Measurements from ENCODE around the gene NFATC2.

Gene NFATC2

DNA sequence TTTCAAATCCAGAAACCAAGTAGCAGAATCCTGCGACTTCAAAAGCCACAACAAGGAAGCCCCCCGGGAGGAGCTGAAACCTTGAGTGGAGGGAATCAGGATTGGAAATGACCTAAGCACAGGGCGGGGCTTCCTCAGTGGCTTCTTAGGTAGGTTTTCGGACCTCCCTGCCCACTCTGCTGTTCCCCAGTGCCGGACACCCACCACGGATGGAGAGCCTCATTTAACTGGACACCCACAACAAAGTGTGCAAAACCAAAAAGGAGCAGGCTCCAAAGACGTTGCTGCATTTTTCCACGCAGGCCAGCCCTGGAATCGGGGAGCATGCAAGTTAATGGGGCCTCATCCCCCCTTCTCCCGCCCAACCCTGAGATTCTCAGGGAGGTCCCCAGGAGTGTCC is 144.4 kb downstream of the NFATC2 start:
- Histone ChIP-seq H3K4me3 (ENCODE audit: low read depth, low read length) (no peak overlapping the region), H3K27me3 (replicated peaks) (no peaks in the 10 kb centered on the region), H3K27ac (no peak overlapping the region), H3K36me3 (replicated peaks) (peaks cover 3% of the 10 kb centered on the region)
- in situ Hi-C loops (cut with HindIII; ENCODE audit: low pct_ligation_motif_present, low sequenced_read_pairs): no loop called here
- no peak for DNase-seq
- TF ChIP-seq, protein P1, sequence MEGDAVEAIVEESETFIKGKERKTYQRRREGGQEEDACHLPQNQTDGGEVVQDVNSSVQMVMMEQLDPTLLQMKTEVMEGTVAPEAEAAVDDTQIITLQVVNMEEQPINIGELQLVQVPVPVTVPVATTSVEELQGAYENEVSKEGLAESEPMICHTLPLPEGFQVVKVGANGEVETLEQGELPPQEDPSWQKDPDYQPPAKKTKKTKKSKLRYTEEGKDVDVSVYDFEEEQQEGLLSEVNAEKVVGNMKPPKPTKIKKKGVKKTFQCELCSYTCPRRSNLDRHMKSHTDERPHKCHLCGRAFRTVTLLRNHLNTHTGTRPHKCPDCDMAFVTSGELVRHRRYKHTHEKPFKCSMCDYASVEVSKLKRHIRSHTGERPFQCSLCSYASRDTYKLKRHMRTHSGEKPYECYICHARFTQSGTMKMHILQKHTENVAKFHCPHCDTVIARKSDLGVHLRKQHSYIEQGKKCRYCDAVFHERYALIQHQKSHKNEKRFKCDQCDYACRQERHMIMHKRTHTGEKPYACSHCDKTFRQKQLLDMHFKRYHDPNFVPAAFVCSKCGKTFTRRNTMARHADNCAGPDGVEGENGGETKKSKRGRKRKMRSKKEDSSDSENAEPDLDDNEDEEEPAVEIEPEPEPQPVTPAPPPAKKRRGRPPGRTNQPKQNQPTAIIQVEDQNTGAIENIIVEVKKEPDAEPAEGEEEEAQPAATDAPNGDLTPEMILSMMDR (IDR thresholded peaks at IDR 0.05; ENCODE audit: low read depth, low read length, missing control alignments): no peak

GRCh38 chr20:51397137-51397536 is 145.4 kb downstream of the NFATC2 start:
- H3K36me3 ChIP-seq (replicated peaks): peaks cover 9% of the 10 kb centered on the region
- TF ChIP-seq, protein P1 (IDR thresholded peaks at IDR 0.05; ENCODE audit: low read depth, low read length, missing control alignments): no peak
- H3K27me3 ChIP-seq (replicated peaks): no peaks in the 10 kb centered on the region
- no peak overlapping the region for H3K27ac ChIP-seq
- DNase-seq: no peak
- no peak overlapping the region for H3K4me3 ChIP-seq (ENCODE audit: low read depth, low read length)
- in situ Hi-C loops (cut with HindIII; ENCODE audit: low pct_ligation_motif_present, low sequenced_read_pairs): no loop called here

DNA sequence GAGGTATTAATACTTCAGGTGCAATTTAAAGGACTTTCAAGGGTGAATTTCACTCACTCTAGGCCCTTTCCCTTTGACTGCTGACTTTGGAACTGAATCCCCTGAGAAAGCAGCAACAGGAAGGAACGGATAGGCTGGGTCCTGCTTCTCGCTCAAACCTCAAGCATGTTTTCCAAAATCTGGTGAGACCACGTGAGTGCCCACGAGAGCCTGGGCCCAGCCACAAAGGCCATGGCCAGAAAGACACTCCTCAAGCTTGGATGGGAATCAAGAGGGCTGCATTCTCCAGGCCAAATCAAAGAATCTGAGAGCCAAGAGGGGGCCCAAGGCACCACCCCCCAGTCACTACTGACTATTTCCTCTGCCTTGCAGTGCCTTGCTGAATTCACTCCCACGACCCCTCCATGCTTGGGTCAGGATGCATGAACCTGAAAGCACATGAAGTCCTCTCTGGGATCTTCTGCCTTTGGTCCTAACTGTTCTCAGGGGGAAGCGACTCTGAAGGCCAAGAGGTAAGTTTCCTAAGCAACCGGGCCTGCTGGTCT is 146.1 kb downstream of the NFATC2 start:
- Histone ChIP-seq H3K4me3 (ENCODE audit: low read depth, low read length) (no peak overlapping the region), H3K36me3 (replicated peaks) (peaks cover 9% of the 10 kb centered on the region), H3K27me3 (replicated peaks) (no peaks in the 10 kb centered on the region), H3K27ac (no peak overlapping the region)
- TF ChIP-seq, protein P1 (IDR thresholded peaks at IDR 0.05; ENCODE audit: low read depth, low read length, missing control alignments): no peak
- in situ Hi-C loops (cut with HindIII; ENCODE audit: low pct_ligation_motif_present, low sequenced_read_pairs): no loop called here
- DNase-seq: no peak

GRCh38 chr20:51394706-51395105 is 147.8 kb downstream of the NFATC2 start:
- Histone ChIP-seq H3K27ac (no peak overlapping the region), H3K36me3 (replicated peaks) (peaks cover 9% of the 10 kb centered on the region), H3K4me3 (ENCODE audit: low read depth, low read length) (no peak overlapping the region), H3K27me3 (replicated peaks) (no peaks in the 10 kb centered on the region)
- TF ChIP-seq, protein P1 (IDR thresholded peaks at IDR 0.05; ENCODE audit: low read depth, low read length, missing control alignments): no peak
- DNase-seq: no peak
- in situ Hi-C loops (cut with HindIII; ENCODE audit: low pct_ligation_motif_present, low sequenced_read_pairs): no loop called here

DNA sequence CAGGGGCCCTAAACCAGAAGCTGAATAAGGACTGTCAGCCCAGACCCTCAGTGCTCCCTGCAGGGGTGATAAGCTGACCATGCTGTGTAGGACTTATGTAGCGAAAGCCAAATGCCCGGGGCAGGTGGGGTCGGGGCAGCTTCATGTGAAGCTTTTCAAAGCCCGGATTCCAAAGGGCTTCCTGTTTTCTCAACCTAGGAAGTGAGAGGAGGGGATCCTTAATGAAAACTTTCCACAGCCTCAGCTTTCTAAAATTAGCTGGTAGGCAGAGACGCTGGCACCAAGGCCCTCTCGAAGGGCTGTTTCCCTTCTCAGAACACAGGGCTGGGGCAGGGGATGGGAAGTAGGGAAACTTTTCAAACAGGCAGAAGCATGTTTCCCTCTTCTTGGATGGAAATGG is 148.9 kb downstream of the NFATC2 start:
- Histone ChIP-seq H3K27me3 (replicated peaks) (no peaks in the 10 kb centered on the region), H3K36me3 (replicated peaks) (peaks cover 9% of the 10 kb centered on the region), H3K4me3 (ENCODE audit: low read depth, low read length) (no peak overlapping the region), H3K27ac (no peak overlapping the region)
- in situ Hi-C loops (cut with HindIII; ENCODE audit: low pct_ligation_motif_present, low sequenced_read_pairs): no loop called here
- no peak for DNase-seq
- TF ChIP-seq, protein P1 (IDR thresholded peaks at IDR 0.05; ENCODE audit: low read depth, low read length, missing control alignments): no peak

DNA sequence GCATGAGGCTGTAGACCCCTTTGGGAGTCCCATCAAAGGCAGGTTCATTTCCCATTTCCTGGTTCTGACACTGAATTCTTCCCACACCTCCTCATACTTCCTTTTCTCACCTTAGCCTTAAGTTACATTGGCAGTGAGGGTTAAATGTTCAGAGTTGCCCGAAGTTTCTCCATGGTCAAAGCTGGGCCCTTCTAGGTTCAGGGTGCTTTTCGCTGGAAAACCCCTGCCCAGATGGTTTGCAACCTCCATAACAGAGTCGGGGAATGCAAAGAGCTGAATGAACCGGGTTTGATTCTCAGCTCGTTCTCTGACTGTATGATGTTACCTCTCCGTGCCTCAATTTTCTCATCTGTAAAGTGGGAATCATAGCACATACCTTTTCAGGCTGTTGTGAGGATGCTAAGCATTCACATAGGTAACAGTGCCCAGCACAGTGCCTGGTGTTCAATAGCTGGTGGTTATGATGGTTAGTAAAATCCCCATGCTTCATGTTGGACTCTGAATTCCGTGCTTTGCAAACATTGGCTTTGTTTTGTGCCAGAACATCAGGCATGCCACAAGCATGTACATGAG is 149.8 kb downstream of the NFATC2 start:
- TF ChIP-seq, protein P1 (IDR thresholded peaks at IDR 0.05; ENCODE audit: low read depth, low read length, missing control alignments): no peak
- no peak overlapping the region for H3K27ac ChIP-seq
- H3K4me3 ChIP-seq (ENCODE audit: low read depth, low read length): no peak overlapping the region
- DNase-seq: no peak
- no peaks in the 10 kb centered on the region for H3K27me3 ChIP-seq (replicated peaks)
- in situ Hi-C loops (cut with HindIII; ENCODE audit: low pct_ligation_motif_present, low sequenced_read_pairs): no loop called here
- peaks cover 9% of the 10 kb centered on the region for H3K36me3 ChIP-seq (replicated peaks)
